ENCODE results near the gene ZNF813.
A peak's percentile ranks its signal among the peaks of the same experiment; 100 is the strongest.
"Not testable (repeated sequence)": the region's sequence is repeated elsewhere in the genome, so short reads cannot be mapped to it uniquely, and the experiment has no call there.

Gene ZNF813

DNA sequence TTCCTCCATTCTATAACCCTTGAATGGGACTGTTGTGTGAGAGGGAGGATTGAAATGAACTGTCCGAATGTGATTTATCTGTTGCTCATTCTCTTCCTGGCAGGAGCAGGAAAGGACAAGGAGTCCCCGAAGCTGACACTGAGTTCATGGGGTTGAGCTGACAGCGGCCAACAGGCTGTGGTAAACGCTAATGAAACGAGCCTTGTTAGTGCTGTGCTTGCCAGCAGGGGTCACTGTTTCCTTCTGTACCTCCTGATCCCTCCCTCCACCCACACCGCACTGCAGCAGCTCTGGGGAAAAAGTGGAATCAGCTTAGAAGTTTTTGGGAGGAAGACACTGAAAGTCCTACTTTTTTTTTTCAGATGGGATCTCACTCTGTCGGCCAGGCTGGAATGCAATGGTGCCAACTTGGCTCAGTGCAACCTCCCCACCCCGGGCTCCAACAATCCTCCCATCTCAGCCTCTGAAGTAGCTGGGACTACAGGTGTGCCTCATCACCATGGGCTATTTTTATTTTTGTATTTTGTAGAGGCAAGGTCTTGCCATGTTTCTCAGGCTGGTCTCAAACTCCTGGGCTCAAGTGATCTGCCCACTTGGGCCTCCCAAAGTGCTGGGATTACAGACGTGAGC lies 42.5 kb upstream of the ZNF813 start:
- Histone ChIP-seq H3K9me2 (replicated peaks; ENCODE audit: insufficient read depth, low read length) (no peaks in the 10 kb centered on the region), H3K9me3 (ENCODE audit: insufficient read depth, low read length) (no peaks in the 10 kb centered on the region), H2AFZ (ENCODE audit: low read depth, low read length, severe bottlenecking) (no peak overlapping the region), H3K27ac (ENCODE audit: low read depth, low read length) (no peak overlapping the region), H3K36me3 (ENCODE audit: low read length) (no peaks in the 10 kb centered on the region), H3K9ac (ENCODE audit: low read length) (no peak overlapping the region), H3K4me3 (ENCODE audit: insufficient read depth, low read length, poor library complexity, severe bottlenecking) (no peak overlapping the region), H3K27me3 (ENCODE audit: low read length) (no peaks in the 10 kb centered on the region), H3F3A (ENCODE audit: insufficient read depth) (no peaks in the 10 kb centered on the region), H3K4me2 (ENCODE audit: low read depth, low read length, poor library complexity, severe bottlenecking) (no peak overlapping the region), H3K79me2 (ENCODE audit: insufficient read depth, low read length) (no peaks in the 10 kb centered on the region), H4K20me1 (ENCODE audit: low read depth, low read length) (no peaks in the 10 kb centered on the region)
- TF ChIP-seq, protein P1, sequence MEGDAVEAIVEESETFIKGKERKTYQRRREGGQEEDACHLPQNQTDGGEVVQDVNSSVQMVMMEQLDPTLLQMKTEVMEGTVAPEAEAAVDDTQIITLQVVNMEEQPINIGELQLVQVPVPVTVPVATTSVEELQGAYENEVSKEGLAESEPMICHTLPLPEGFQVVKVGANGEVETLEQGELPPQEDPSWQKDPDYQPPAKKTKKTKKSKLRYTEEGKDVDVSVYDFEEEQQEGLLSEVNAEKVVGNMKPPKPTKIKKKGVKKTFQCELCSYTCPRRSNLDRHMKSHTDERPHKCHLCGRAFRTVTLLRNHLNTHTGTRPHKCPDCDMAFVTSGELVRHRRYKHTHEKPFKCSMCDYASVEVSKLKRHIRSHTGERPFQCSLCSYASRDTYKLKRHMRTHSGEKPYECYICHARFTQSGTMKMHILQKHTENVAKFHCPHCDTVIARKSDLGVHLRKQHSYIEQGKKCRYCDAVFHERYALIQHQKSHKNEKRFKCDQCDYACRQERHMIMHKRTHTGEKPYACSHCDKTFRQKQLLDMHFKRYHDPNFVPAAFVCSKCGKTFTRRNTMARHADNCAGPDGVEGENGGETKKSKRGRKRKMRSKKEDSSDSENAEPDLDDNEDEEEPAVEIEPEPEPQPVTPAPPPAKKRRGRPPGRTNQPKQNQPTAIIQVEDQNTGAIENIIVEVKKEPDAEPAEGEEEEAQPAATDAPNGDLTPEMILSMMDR (IDR thresholded peaks at IDR 0.05; ENCODE audit: insufficient read depth, low read length, poor library complexity, severe bottlenecking): peak; percentile 57
- TF ChIP-seq EZH2phosphoT487 (conservative IDR thresholded peaks at IDR 0.05; ENCODE audit: low read length): no peak

DNA sequence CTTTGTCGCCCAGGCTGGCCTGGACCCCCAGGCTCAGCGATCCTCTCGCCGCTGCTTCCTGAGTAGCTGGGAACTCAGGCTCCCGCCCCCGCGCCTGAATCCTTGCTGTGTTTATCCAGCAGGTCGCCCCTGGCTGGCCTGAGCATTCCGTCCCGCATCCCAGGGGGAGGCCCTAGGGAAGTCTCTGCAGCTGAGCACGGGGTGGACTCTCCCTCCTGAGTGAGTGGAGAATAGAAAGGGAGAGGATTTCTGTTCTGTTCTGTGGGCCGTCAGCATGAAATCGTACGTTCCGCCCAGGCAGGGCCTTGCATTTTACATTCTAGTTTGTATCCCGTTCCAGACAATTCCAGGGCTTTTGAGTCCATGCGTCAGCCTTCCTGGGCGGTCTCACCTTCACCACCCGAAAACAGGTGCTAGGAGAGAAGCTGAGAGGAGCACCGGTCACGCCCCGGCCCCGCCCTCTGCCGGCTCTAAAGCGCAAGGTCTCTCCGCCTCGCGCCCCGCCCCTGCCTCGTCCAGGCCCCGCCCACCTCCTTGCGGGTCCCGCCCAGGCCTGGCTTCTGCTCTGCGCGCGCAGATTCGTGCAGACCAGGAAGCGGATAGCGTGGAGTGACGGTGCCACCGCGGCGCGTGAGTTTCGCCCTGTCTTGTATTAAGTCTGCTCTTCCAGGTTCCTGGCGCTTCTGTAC lies 36.0 kb upstream of the ZNF813 start, which contains the start of gene ZNF761:
ZNF761 (plus strand) TSS at position 586 of the 689 bp plus-strand sequence. CDS start 15,285 bp downstream, outside the sequence.
- TF ChIP-seq, protein P1 (IDR thresholded peaks at IDR 0.05; ENCODE audit: insufficient read depth, low read length, poor library complexity, severe bottlenecking): no peak
- TF ChIP-seq EZH2phosphoT487 (conservative IDR thresholded peaks at IDR 0.05; ENCODE audit: low read length): no peak
- H3K79me2 ChIP-seq (ENCODE audit: insufficient read depth, low read length): peaks cover 27% of the 10 kb centered on the region
- H2AFZ ChIP-seq (ENCODE audit: low read depth, low read length, severe bottlenecking): peak within 1 kb of the TSS; percentile 88
- H3K4me3 ChIP-seq (ENCODE audit: insufficient read depth, low read length, poor library complexity, severe bottlenecking): peak within 1 kb of the TSS; percentile 93
- peaks cover 26% of the 10 kb centered on the region for H3K36me3 ChIP-seq (ENCODE audit: low read length)
- no peaks in the 10 kb centered on the region for H3K9me2 ChIP-seq (replicated peaks; ENCODE audit: insufficient read depth, low read length)
- no peaks in the 10 kb centered on the region for H4K20me1 ChIP-seq (ENCODE audit: low read depth, low read length)
- H3K27ac ChIP-seq (ENCODE audit: low read depth, low read length): peak within 1 kb of the TSS; percentile 27; the same call in 1 of the 2 replicates
- peak within 1 kb of the TSS; percentile 96 for H3K9ac ChIP-seq (ENCODE audit: low read length)
- H3F3A ChIP-seq (ENCODE audit: insufficient read depth): no peaks in the 10 kb centered on the region
- H3K27me3 ChIP-seq (ENCODE audit: low read length): no peaks in the 10 kb centered on the region
- H3K9me3 ChIP-seq (ENCODE audit: insufficient read depth, low read length): no peaks in the 10 kb centered on the region
- peak within 1 kb of the TSS; percentile 68 for H3K4me2 ChIP-seq (ENCODE audit: low read depth, low read length, poor library complexity, severe bottlenecking)

DNA sequence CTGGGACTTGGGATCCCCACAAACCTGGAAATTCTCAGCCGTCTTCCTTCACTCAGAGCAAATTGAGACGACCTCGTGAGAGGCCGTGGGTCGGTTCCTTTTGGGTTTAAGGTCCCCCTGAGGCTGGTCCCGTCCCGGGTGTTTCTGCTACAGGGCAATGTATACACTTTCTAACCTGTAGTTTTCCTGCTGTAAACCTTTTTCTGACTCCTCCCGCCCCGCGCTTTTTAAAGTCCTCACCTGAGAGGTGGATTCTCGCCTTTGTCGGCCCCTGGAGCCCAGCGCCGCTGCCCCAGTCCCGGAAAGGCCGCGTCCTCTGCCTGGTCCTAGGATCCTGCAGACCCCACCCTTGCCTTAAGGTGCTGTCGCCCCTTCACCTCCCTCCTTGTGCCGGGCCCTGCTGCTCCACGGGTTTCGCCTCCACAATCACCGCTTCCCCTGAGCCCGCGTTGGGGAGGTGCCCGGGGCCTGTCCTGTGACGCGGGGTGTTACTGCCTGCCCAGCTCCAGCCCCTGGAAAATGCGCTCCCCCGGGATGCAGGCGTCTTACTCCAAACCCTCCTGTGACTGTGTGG lies 35.4 kb upstream of the ZNF813 start:
- H3K9me3 ChIP-seq (ENCODE audit: insufficient read depth, low read length): no peaks in the 10 kb centered on the region
- no peaks in the 10 kb centered on the region for H3F3A ChIP-seq (ENCODE audit: insufficient read depth)
- peak overlapping the region; percentile 96 for H3K9ac ChIP-seq (ENCODE audit: low read length)
- H3K79me2 ChIP-seq (ENCODE audit: insufficient read depth, low read length): peaks cover 27% of the 10 kb centered on the region
- no peaks in the 10 kb centered on the region for H3K9me2 ChIP-seq (replicated peaks; ENCODE audit: insufficient read depth, low read length)
- H2AFZ ChIP-seq (ENCODE audit: low read depth, low read length, severe bottlenecking): peak overlapping the region; percentile 72
- peak overlapping the region; percentile 27; the same call in 1 of the 2 replicates for H3K27ac ChIP-seq (ENCODE audit: low read depth, low read length)
- peak overlapping the region; percentile 68 for H3K4me2 ChIP-seq (ENCODE audit: low read depth, low read length, poor library complexity, severe bottlenecking)
- H3K36me3 ChIP-seq (ENCODE audit: low read length): peaks cover 30% of the 10 kb centered on the region
- H3K4me3 ChIP-seq (ENCODE audit: insufficient read depth, low read length, poor library complexity, severe bottlenecking): peak overlapping the region; percentile 93
- no peaks in the 10 kb centered on the region for H3K27me3 ChIP-seq (ENCODE audit: low read length)
- TF ChIP-seq EZH2phosphoT487 (conservative IDR thresholded peaks at IDR 0.05; ENCODE audit: low read length): no peak
- TF ChIP-seq, protein P1 (IDR thresholded peaks at IDR 0.05; ENCODE audit: insufficient read depth, low read length, poor library complexity, severe bottlenecking): no peak
- no peaks in the 10 kb centered on the region for H4K20me1 ChIP-seq (ENCODE audit: low read depth, low read length)

DNA sequence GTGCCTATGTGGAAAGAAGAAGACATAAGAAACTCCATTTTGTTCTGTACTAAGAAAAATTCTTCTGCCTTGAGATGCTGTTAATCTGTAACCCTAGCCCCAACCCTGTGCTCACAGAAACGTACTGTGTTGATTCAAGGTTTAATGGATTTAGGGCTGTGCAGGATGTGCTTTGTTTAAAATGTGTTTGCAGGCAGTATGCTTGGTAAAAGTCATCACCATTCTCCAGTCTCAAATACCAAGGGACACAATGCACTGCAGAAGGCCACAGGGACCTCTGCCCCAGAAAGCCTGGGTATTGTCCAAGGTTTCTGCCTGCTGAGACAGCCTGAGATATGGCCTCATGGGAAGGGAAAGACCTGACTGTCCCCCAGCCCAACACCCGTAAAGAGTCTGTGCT lies 23.7 kb upstream of the ZNF813 start:
- not testable (repeated sequence) for H3F3A ChIP-seq (ENCODE audit: insufficient read depth); H3K4me3 ChIP-seq (ENCODE audit: insufficient read depth, low read length, poor library complexity, severe bottlenecking); H3K4me2 ChIP-seq (ENCODE audit: low read depth, low read length, poor library complexity, severe bottlenecking); H3K27me3 ChIP-seq (ENCODE audit: low read length); H3K27ac ChIP-seq (ENCODE audit: low read depth, low read length); H4K20me1 ChIP-seq (ENCODE audit: low read depth, low read length); H2AFZ ChIP-seq (ENCODE audit: low read depth, low read length, severe bottlenecking); H3K79me2 ChIP-seq (ENCODE audit: insufficient read depth, low read length); H3K9me3 ChIP-seq (ENCODE audit: insufficient read depth, low read length); H3K9me2 ChIP-seq (replicated peaks; ENCODE audit: insufficient read depth, low read length); H3K9ac ChIP-seq (ENCODE audit: low read length)
- peaks cover 32% of the 10 kb centered on the region for H3K36me3 ChIP-seq (ENCODE audit: low read length)

DNA sequence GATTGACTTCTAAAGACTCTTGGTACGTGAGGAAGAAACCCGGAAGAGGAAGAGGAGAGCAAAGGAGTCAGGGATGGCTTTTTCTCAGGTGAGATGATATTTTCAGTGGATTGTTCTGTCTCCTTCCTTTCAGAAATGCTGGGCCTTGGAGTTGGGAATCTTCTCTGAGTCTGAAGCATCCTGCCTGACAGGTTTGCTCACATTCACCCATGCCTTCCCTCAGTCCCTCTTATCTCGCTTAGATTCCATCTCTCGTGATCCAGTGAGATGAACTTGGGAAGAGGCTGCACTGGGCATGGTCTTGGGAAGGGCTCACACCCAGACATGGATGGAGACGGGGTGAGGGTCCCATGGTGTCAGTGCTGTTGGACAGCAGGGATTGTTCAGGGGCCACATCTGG lies 20.3 kb upstream of the ZNF813 start:
- peaks cover 43% of the 10 kb centered on the region for H3K36me3 ChIP-seq (ENCODE audit: low read length)
- not testable (repeated sequence) for H3K9ac ChIP-seq (ENCODE audit: low read length); H3K4me3 ChIP-seq (ENCODE audit: insufficient read depth, low read length, poor library complexity, severe bottlenecking); H3K27ac ChIP-seq (ENCODE audit: low read depth, low read length); H3K9me2 ChIP-seq (replicated peaks; ENCODE audit: insufficient read depth, low read length); H4K20me1 ChIP-seq (ENCODE audit: low read depth, low read length); H3K79me2 ChIP-seq (ENCODE audit: insufficient read depth, low read length); H2AFZ ChIP-seq (ENCODE audit: low read depth, low read length, severe bottlenecking); H3K27me3 ChIP-seq (ENCODE audit: low read length); H3K9me3 ChIP-seq (ENCODE audit: insufficient read depth, low read length); H3K4me2 ChIP-seq (ENCODE audit: low read depth, low read length, poor library complexity, severe bottlenecking); H3F3A ChIP-seq (ENCODE audit: insufficient read depth)
